Suprapubic skin (tissue), 3 donors: ENCODE results near the gene OR10A7.

Experiments
- CTCF ChIP-seq, 2 donors: fragments of 200-600 bp in 1 of 2; fragments of 450-650 bp in 1 of 2; sonication (generic) in 1 of 2; IDR thresholded peaks; one replicate each; pipeline ENCODE4 v1.5.1; 2016 to 2019; ENCODE audit warnings: antibody characterized with exemption in 2 of 2, mild to moderate bottlenecking in 1 of 2, moderate library complexity in 1 of 2
- POLR2AphosphoS5 ChIP-seq, 3 donors: sonication (generic); formaldehyde crosslinking; IDR thresholded peaks; one replicate each; pipeline ENCODE4 v1.6.1; 2017; ENCODE audit warnings: antibody characterized with exemption in 3 of 3

DNA sequence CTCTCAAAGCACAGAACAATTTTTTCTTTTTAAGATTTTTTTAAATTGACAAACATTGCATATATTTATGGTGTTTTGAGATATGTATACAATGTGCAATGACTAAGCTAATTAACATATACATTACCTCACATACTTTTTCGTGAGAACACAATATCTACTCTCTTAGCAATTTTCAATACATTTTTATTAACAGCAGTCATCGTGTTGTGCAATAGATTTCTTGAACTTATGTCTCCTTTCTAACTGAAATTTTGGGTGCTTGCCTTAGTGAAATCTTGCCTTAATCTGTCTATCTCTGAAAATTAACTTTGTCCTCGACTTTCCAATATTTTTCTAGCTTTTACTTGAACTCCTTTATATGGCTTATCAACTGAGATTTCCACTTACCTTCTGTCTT, 6.8 kb downstream of the OR10A7 start:
- TF ChIP-seq POLR2AphosphoS5 (IDR thresholded peaks at IDR 0.05) (no peak), CTCF (IDR thresholded peaks at IDR 0.05) (no peak)
